ENCODE data around the gene FAM229A.

FAM229A gene

GRCh38 chr1:32327204-32327603 is 35.1 kb downstream of the FAM229A start:
- no peak for DNase-seq

- no peak for DNase-seq
These were observed 40.5 kb downstream of the FAM229A start for GRCh38 chr1:32321712-32322291.

GRCh38 chr1:32318127-32318869 is 44.0 kb downstream of the FAM229A start:
- DNase-seq: no peak

- no peak for DNase-seq
These were observed 45.4 kb downstream of the FAM229A start for GRCh38 chr1:32316903-32317277.

- no peak for DNase-seq
These were observed 50.4 kb downstream of the FAM229A start for GRCh38 chr1:32311709-32312393.
